CD1c-positive myeloid dendritic cell (primary cell): ENCODE data around the gene IFI30.
"Not testable (repeated sequence)": the region's sequence is repeated elsewhere in the genome, so short reads cannot be mapped to it uniquely, and the experiment has no call there.

ENCODE experiments used
- DNase-seq: peaks from one replicate; pipeline ENCODE4 v3.0.0-alpha.2; 2016; ENCODE audit errors: extremely low spot score

IFI30 gene

DNA sequence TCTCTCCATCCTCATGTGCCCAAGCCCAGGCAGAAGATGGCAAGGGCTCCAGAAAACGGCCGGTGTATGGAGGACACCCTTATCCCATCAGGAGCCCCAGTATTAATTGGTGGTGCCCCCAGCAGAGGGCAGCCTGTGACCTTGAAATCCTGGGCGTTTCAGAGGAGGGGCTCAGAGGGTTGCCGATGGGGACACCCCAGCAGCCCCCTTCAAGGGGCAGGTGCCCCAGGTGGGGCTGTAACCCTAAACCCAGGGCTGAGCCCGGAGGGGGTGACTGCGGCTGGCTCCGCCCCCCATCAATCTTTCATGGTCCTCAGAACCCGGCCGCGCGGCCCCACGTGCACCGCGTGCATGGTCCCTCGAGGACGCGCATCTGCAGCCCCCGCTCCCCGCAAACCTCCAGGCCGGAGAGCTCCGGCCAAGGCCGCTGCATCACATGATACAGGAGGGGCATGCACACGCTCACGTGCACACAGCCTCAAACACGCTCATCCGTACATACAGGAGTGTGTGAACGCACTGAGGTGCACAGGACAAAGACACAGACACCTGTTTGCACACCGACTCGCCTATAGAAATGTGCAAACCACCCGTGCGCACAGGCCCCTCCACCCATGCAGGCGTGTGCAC, 29.3 kb downstream of the IFI30 start:
- no peak for DNase-seq

DNA sequence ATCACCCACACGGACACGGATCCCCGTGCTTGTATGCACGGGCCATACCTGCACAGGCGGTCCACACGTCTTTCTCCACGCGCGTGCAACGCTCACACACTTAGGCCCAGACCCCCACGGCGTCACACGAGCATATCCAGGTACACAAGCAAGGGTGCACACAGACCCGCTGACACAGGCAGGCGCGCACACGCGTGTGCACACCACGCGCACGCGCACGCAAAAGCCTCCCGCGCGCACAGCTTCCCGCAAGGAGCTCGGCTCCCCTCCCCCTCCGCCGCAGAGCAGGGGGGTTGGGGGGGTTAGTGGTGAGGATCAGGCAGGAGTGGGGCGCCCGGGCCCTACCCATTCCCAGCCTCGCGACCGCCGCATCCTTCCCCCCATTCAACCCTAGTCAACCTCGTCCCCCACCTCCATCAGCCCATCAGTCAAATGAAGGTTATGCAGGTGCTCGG, 29.8 kb downstream of the IFI30 start:
- DNase-seq = peak; percentile 37

DNA sequence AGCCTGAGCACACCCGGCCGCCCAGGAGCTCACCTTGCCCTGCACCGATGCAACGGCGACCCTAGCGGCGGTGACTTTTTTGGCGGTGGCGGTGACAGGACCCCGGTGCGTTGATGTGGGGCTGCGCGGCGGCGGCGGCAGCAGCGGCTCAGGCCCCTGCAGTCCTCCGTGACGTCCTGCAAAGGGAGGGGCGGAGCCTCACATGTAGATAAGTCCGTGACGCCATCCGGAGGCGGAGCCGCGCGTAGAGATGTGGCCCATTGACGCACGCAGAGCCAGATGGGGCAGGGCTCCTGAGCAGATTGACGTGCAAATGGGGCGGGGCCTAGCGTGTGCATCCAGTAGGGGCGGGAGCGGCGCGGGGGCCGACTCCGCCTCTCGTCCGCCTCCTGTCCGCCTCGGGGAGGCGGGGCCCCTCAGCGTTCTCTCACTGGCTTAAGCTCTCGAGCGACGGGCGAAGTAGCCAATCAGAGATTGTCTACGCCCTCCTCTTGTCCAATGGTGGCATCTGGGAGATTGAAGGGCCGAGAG, 30.3 kb downstream of the IFI30 start, which contains the start of gene RAB3A:
Gene RAB3A, minus strand, starts transcription at position 180 of the 531 bp plus-strand sequence. CDS start 1,302 bp downstream, outside the sequence.
- DNase-seq = peak; percentile 100

DNA sequence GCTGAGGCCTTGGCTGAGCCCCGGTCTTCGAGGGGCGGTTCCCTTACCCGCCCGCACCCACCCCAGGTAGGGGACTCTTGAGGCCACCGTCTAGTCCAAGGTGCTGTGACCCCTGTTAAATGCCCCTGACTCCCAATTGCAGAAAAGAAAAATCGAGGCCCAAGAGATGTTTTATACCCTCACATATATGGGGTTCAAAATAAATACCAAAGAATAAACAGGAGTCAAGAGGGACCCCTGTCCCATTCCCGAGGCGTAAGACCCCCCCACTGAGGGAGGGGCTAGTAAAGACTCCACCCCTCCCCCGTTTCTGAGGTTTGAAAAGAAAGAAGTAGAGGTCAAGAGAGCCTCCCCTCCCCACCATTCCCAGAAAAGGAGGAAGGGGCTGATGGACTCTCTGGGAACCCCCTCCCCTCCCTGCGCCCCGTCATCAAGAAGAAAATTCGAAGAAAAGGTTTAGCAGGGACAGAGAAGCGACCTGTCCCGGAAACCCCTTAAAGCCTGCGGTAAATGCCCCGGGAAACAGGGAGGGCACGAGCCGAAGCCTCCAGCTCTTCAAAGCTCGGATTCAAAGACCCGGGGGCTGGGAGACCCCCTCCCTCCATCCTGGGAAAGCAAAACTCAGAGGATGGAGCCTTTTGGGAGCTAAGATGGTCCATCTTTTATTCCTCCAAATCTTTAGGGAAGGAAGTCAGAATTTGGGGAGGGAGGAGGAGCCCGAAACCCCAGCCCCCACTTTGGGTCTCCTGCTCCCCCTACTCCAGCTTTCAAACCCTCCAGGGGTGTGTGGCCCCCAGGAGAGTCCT, 31.0 kb downstream of the IFI30 start:
- DNase-seq = peak; percentile 47

GRCh38 chr19:18205200-18205892, 31.7 kb downstream of the IFI30 start:
- DNase-seq = peak; percentile 44

DNA sequence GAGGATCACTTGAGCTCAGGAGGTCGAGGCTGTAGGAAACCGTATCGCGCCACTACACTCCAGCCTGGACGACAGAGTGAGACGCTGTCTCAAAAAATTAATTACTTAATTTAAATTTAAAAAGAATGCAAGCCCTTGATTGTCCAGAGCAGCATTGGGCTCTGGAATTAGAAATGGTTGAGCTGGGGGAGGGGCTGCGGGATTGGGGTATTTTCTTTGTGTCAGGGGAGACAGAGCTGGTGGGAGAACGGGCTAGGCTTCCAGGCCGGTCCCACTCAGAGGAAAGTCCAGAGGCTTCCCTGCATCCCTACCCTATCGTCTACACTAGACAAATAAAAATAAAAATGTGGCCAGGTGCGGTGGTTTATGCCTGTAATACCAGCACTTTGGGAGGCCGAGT, 32.4 kb downstream of the IFI30 start:
- DNase-seq = no peak

GRCh38 chr19:18208098-18208951, 34.7 kb downstream of the IFI30 start:
- peak; percentile 57 for DNase-seq

- not testable (repeated sequence) for DNase-seq
Measured at GRCh38 chr19:18209912-18210311, 36.3 kb downstream of the IFI30 start.

DNA sequence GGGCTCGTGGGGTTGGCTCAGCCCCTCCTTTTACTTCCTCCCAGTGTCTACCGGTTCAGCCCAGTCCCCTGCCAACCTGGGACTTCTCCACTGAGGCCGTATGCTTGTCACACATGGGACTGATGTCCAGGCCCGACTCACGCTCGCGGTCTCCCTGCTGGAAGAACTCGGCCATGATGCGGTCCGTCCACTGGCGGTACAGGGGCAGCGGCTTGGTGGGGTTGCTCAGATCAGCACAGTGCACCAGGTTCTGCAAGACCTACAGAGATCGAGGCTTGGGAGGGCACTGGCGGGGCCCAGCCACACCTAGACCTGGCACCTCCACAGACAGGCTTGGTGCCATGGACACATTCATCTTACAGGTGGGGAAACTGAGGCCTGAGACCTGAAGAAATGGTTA, 38.1 kb downstream of the IFI30 start:
- no peak for DNase-seq

DNA sequence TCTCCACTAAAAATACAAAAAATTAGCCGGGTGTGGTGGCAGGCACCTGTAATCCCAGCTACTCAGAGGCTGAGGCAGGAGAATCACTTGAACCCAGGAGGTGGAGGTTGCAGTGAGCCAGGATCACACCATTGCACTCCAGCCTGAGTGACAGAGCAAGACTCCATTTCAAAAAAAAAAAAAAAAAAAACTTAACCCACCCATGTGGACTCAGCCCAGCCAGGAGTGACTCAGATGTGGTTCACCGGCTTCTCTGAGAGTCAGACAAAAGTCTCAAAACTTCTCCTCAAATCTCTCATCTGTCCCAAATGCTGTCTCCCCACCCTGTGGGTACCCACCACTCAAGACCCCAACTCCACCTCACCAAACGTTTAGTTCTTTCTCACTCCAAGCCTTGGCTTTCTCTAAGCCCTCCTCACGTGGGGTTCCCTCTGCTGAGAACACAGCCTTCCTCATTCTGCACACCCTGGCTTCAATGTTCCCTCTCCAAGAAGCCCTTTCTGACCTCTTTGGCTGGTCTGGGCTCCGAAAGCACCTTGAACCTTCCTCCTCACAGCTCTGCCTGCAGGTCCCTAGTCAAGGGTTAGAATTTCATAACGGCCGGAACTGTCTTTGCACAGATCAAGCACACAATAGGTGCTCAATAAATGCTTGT, 41.3 kb downstream of the IFI30 start:
- no peak for DNase-seq

DNA sequence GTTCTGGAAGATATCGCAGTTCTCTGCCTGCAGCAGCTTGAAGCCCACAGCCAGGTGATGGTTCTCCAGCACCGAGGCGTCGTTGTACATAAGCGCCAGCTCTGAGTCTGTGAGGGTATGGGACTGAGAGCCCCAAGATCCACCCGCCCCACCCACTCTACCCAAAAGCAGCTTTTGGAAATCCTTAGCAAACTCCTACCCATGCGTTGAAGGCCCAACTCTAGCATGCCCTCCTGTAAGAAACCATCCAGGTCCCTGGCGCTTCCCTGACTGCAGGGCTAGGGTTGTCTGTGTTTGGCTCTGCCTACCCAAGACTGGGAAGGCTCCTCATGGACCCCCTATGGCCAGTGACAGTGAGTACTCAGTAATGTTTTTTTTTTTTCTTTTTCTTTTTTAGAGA, 43.2 kb downstream of the IFI30 start:
- DNase-seq = no peak

GRCh38 chr19:18218159-18218558, 44.5 kb downstream of the IFI30 start:
- DNase-seq = no peak

DNA sequence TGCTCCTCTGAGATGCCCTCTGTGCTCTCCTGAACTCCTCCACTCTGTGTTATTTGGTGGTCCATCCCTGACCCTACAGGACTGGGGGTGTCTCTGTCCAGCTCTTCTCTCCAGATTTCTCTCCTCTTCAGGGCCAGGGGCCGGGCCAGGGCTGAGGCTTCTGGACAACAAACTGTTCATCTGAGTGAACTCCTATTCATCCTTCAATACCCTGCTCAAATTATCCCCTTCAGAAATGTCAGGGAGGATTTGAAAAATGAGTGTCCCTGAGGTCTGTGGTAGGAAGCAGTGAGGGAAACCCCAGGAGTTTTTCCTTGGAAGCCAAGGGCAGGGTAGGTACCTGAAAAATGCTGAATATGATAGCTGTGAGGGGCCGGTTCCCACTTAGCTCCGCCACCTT, 45.0 kb downstream of the IFI30 start:
- no peak for DNase-seq

DNA sequence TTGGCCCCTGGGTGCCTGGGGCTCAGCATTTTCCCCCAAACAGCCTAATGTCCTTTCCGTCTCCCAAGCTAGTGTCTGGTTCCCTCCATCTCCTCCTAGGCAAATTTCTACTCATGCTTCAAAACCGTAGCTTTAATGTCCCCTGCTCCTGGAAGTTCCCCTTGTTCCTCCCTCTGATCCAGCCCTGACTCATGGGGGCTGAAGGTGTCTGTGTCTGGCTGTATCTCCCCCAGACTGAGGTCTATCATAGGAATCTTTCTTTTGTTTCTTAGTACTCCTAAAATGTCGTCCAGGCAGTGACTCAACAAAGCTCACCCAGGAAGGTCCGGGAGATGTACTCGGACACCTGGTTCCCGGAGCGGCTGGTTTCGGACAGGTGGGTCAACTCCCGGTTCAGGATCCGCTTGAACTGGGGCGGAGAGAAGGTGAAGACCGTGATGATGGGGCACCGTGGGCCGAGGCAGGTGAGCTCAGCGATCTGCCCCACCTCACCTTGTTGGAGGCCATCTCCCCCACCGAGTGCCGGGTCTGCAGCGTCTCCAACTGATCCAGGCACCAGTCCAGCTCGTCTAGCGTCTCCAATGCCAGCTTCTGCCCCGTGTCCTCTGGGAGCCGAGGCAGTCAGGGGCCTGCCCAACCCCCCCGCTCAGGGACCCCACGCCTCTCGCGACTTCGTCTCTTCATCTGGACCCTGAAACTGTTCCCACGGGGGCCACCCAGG, 46.5 kb downstream of the IFI30 start:
- DNase-seq = no peak

DNA sequence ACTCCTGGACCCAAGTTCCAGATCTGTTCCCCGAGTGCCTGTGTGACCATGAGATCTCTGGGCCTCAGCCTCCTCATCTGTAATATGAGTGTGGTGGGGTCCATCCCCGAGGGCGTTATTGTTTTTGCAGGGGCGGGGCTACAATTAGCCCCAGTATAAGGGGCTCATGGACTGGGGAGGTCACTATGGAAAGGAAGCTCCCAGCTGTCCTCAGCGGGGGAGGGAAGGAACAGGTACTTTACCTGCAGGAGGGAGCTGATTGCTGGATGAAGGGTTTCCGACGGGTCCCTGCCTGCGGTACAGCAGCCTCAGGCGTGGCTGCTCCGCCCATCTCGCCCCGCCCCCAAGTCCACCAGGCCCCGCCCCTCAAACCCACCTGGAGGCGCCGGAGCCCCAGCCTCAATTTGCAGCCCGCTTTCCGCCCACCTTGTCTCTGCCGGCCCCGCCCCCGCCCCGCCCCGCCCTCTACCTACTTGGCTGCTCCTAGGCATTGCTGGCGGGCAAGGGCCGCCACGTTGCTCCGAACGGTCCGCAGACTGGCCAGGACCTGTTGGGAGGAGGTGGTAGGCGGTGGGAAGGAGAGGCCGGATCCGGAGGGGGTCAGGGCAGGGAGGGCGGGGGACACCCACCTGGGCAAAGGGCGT, 47.1 kb downstream of the IFI30 start:
- no peak for DNase-seq

GRCh38 chr19:18221815-18222725, 48.5 kb downstream of the IFI30 start:
- DNase-seq = no peak

GRCh38 chr19:18223860-18224524, 50.4 kb downstream of the IFI30 start:
- DNase-seq = peak; percentile 39
